DOHH2 (cell line): ENCODE results near the gene RPTOR.

Source experiments
- H3F3A ChIP-seq: fragments of 200-600 bp; sonication (generic), shearing (Covaris generic); 2 replicates; pipeline ENCODE4 v1.6.0; 2016; ENCODE audit warnings: antibody characterized with exemption, mild to moderate bottlenecking; ENCODE audit not compliant: control insufficient read depth, insufficient read depth
- H3K27ac ChIP-seq: fragments of 200-600 bp; sonication (generic); 2 replicates; pipeline ENCODE4 v1.5.1; 2014; ENCODE audit warnings: low read depth, mild to moderate bottlenecking, low read length, moderate library complexity
- H3K27me3 ChIP-seq: fragments of 200-600 bp; sonication (generic); 2 replicates; pipeline ENCODE4 v1.6.1; 2014; ENCODE audit warnings: mild to moderate bottlenecking, low read length, mixed read lengths; ENCODE audit not compliant: control insufficient read depth
- H3K36me3 ChIP-seq: fragments of 200-600 bp; sonication (generic); 2 replicates; pipeline ENCODE4 v1.6.1; 2014; ENCODE audit warnings: mild to moderate bottlenecking, low read length, moderate library complexity, mixed read lengths; ENCODE audit not compliant: control insufficient read depth
- H3K4me1 ChIP-seq: fragments of 200-600 bp; sonication (generic); 2 replicates; pipeline ENCODE4 v1.6.1; 2014; ENCODE audit warnings: mild to moderate bottlenecking, low read length, mixed read lengths; ENCODE audit not compliant: control insufficient read depth
- H3K4me2 ChIP-seq: fragments of 200-600 bp; sonication (generic); 2 replicates; pipeline ENCODE4 v1.6.0; 2014; ENCODE audit warnings: mild to moderate bottlenecking, low read length, moderate library complexity
- H3K4me3 ChIP-seq: fragments of 200-600 bp; sonication (generic); 2 replicates; pipeline ENCODE4 v1.5.1; 2014; ENCODE audit warnings: mild to moderate bottlenecking, low read length, mixed read lengths
- H3K79me2 ChIP-seq: fragments of 200-600 bp; sonication (generic); 2 replicates; pipeline ENCODE4 v1.6.1; 2014; ENCODE audit warnings: mild to moderate bottlenecking, low read length, mixed read lengths; ENCODE audit not compliant: control insufficient read depth
- H3K9me2 ChIP-seq: fragments of 200-600 bp; sonication (generic); replicated peaks from 2 replicates; pipeline ENCODE4 v1.6.1; 2014; ENCODE audit warnings: mild to moderate bottlenecking, low read length, mixed read lengths; ENCODE audit not compliant: control insufficient read depth
- H3K9me3 ChIP-seq: fragments of 200-600 bp; sonication (generic); 2 replicates; pipeline ENCODE4 v1.6.1; 2014; ENCODE audit warnings: antibody characterized with exemption, low read length, mixed read lengths; ENCODE audit not compliant: control insufficient read depth, insufficient read depth
- H4K20me1 ChIP-seq: fragments of 200-600 bp; sonication (generic); 2 replicates; pipeline ENCODE4 v1.6.0; 2014; ENCODE audit warnings: low read depth, mild to moderate bottlenecking, antibody characterized with exemption, low read length, moderate library complexity; ENCODE audit not compliant: control insufficient read depth, insufficient read depth
- CTCF ChIP-seq: fragments of 200-600 bp; sonication (generic); IDR thresholded peaks from one replicate; pipeline ENCODE4 v1.5.1; 2014; ENCODE audit warnings: antibody characterized with exemption, mild to moderate bottlenecking, low read depth, low read length; ENCODE audit not compliant: poor library complexity, severe bottlenecking
- EZH2phosphoT487 ChIP-seq: fragments of 200-600 bp; sonication (generic); IDR thresholded peaks from 2 replicates; pipeline ENCODE4 v1.6.1; 2017; ENCODE audit warnings: borderline replicate concordance, mild to moderate bottlenecking, antibody characterized with exemption, low read length, moderate library complexity, mixed read lengths

The RPTOR gene

GRCh38 chr17:80845863-80846671, 301.4 kb downstream of the RPTOR start:
- TF ChIP-seq EZH2phosphoT487 = no peak
- TF ChIP-seq CTCF = peak; percentile 22
- no peaks in the 10 kb centered on the region for H4K20me1 ChIP-seq
- no peaks in the 10 kb centered on the region for H3F3A ChIP-seq
- no peak overlapping the region for H3K4me3 ChIP-seq
- no peaks in the 10 kb centered on the region for H3K9me3 ChIP-seq
- peaks cover 9% of the 10 kb centered on the region for H3K4me1 ChIP-seq
- H3K36me3 ChIP-seq = peaks cover 9% of the 10 kb centered on the region; the same call in 1 of the 2 replicates
- H3K79me2 ChIP-seq = no peaks in the 10 kb centered on the region
- H3K4me2 ChIP-seq = no peak overlapping the region
- H3K9me2 ChIP-seq = no peaks in the 10 kb centered on the region
- H3K27ac ChIP-seq = no peak overlapping the region
- no peaks in the 10 kb centered on the region for H3K27me3 ChIP-seq

- H3F3A ChIP-seq = no peaks in the 10 kb centered on the region
- H4K20me1 ChIP-seq = no peaks in the 10 kb centered on the region
- no peaks in the 10 kb centered on the region for H3K79me2 ChIP-seq
- peaks cover 9% of the 10 kb centered on the region; the same call in 1 of the 2 replicates for H3K36me3 ChIP-seq
- no peaks in the 10 kb centered on the region for H3K9me3 ChIP-seq
- H3K27me3 ChIP-seq = no peaks in the 10 kb centered on the region
- H3K27ac ChIP-seq = no peak overlapping the region
- H3K4me1 ChIP-seq = peaks cover 9% of the 10 kb centered on the region
- H3K4me3 ChIP-seq = no peak overlapping the region
- H3K9me2 ChIP-seq = no peaks in the 10 kb centered on the region
- TF ChIP-seq EZH2phosphoT487 (no peak), CTCF (no peak)
- no peak overlapping the region for H3K4me2 ChIP-seq
These were observed 302.3 kb downstream of the RPTOR start for GRCh38 chr17:80846932-80847331.

- Histone ChIP-seq H4K20me1 (no peaks in the 10 kb centered on the region), H3K27ac (no peak overlapping the region), H3K9me2 (no peaks in the 10 kb centered on the region), H3K36me3 (peaks cover 9% of the 10 kb centered on the region; the same call in 1 of the 2 replicates), H3K79me2 (no peaks in the 10 kb centered on the region), H3F3A (no peaks in the 10 kb centered on the region), H3K9me3 (no peaks in the 10 kb centered on the region), H3K27me3 (no peaks in the 10 kb centered on the region), H3K4me1 (peaks cover 9% of the 10 kb centered on the region), H3K4me3 (no peak overlapping the region), H3K4me2 (no peak overlapping the region)
- TF ChIP-seq EZH2phosphoT487 = no peak
- TF ChIP-seq CTCF = no peak
These were observed 303.0 kb downstream of the RPTOR start for GRCh38 chr17:80847496-80848230.
